ENCODE measurements around the gene ZDHHC14.

The ZDHHC14 gene

DNA sequence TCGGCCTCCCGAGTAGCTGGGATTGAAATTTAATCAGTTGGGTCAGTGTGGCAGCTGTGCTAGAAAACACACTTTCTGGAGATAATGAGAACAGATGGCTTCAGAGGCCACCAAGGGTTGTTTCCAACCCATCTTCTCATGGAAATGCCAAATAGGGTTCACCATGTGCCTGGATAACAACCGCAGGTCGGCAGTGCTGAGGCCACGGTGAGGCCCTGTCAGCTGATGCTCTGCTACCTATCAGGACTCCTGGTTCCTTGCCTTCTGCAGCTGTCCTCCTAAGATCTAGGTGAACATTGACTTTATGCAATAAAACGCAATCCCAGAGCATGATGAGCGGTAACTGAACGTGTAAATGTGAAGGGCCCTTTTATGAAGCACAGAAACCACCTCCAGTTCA, 302.7 kb downstream of the ZDHHC14 start:
- TF ChIP-seq, protein P1, sequence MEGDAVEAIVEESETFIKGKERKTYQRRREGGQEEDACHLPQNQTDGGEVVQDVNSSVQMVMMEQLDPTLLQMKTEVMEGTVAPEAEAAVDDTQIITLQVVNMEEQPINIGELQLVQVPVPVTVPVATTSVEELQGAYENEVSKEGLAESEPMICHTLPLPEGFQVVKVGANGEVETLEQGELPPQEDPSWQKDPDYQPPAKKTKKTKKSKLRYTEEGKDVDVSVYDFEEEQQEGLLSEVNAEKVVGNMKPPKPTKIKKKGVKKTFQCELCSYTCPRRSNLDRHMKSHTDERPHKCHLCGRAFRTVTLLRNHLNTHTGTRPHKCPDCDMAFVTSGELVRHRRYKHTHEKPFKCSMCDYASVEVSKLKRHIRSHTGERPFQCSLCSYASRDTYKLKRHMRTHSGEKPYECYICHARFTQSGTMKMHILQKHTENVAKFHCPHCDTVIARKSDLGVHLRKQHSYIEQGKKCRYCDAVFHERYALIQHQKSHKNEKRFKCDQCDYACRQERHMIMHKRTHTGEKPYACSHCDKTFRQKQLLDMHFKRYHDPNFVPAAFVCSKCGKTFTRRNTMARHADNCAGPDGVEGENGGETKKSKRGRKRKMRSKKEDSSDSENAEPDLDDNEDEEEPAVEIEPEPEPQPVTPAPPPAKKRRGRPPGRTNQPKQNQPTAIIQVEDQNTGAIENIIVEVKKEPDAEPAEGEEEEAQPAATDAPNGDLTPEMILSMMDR (IDR thresholded peaks at IDR 0.05; ENCODE audit: poor library complexity, severe bottlenecking) = no peak
- Histone ChIP-seq H3K36me3 (ENCODE audit: low read depth) (no peaks in the 10 kb centered on the region), H3K4me3 (ENCODE audit: severe bottlenecking) (no peak overlapping the region), H3K9me3 (ENCODE audit: severe bottlenecking) (no peaks in the 10 kb centered on the region), H3K4me1 (ENCODE audit: insufficient read depth, poor library complexity, severe bottlenecking) (peaks cover 4% of the 10 kb centered on the region), H3K27ac (ENCODE audit: poor library complexity, severe bottlenecking) (no peak overlapping the region), H3K27me3 (ENCODE audit: insufficient read depth, poor library complexity, severe bottlenecking) (no peaks in the 10 kb centered on the region)
- ATAC-seq (ENCODE audit: low read depth) = no peak
- no peak for DNase-seq (ENCODE audit: low spot score)

DNA sequence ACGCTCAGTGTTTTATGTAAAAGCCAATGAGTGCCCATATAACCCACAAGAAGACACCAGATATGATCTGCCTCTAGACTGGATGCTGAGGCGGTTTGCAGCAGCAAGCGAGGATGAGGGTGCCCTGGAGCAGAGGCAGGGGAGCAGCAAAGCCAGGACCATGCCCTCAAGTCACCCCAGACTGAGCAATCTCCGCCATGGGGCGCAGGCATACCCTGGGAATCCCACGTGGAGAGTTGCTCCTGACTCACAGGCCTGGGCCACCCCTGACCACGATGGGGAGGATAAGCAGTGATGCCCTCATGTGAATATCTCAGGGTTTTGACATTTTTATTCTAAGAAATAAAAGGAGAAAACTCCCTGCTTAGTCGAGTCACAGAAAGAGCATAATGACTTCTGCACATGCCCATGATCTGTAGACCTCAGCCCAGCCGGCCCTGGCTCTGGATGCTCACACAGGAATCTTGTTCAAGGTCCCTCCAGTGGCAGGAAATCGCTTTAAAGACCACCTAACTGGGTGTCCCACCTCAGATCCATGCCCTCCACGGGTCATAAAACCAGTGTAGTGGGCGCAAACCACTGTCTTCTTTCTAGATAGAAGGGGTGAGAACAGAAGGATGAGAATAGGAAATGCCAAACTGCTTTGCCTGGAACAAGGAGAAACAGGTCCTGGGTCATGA, 303.8 kb downstream of the ZDHHC14 start:
- ATAC-seq (ENCODE audit: low read depth) = no peak
- Histone ChIP-seq H3K4me1 (ENCODE audit: insufficient read depth, poor library complexity, severe bottlenecking) (peaks cover 4% of the 10 kb centered on the region), H3K4me3 (ENCODE audit: severe bottlenecking) (no peak overlapping the region), H3K36me3 (ENCODE audit: low read depth) (no peaks in the 10 kb centered on the region), H3K9me3 (ENCODE audit: severe bottlenecking) (no peaks in the 10 kb centered on the region), H3K27me3 (ENCODE audit: insufficient read depth, poor library complexity, severe bottlenecking) (no peaks in the 10 kb centered on the region), H3K27ac (ENCODE audit: poor library complexity, severe bottlenecking) (no peak overlapping the region)
- DNase-seq (ENCODE audit: low spot score) = no peak
- TF ChIP-seq, protein P1 (IDR thresholded peaks at IDR 0.05; ENCODE audit: poor library complexity, severe bottlenecking) = no peak

DNA sequence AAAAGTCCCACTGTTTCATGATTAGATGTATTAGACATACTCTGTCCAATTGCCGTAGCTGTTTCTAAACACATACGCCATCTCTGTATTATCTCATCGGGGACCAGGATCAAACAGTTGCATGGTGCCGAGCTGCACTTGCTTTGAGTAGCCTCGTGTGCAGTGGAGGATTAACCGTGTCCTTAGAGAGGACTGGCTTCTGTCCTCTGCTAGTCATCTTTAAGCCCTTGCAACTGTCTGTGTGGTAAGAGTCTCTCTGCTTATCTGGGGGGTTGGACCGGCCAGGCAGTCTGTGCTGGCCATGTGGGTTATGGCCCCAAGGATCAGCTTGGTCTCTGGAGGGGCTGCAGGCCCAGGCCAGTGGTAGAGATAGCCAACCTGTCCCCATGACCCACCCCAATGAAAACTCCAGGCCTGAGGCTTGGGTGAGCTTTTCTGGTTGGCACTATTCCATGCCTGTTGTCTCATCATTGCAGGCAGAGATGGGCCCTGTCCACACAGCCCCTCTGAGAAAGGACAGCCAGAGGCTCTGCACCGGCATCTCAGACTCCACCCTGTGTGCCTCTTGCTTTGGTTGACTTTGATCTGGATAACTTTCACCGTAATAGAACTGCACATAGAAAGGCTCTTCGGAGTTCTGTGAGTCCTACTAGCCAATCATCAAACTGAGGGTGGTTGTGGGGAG, 304.7 kb downstream of the ZDHHC14 start:
- DNase-seq (ENCODE audit: low spot score) (no peak), ATAC-seq (ENCODE audit: low read depth) (no peak)
- H3K9me3 ChIP-seq (ENCODE audit: severe bottlenecking) = no peaks in the 10 kb centered on the region
- H3K4me3 ChIP-seq (ENCODE audit: severe bottlenecking) = no peak overlapping the region
- H3K4me1 ChIP-seq (ENCODE audit: insufficient read depth, poor library complexity, severe bottlenecking) = peaks cover 4% of the 10 kb centered on the region
- TF ChIP-seq, protein P1 (IDR thresholded peaks at IDR 0.05; ENCODE audit: poor library complexity, severe bottlenecking) = no peak
- H3K36me3 ChIP-seq (ENCODE audit: low read depth) = no peaks in the 10 kb centered on the region
- H3K27me3 ChIP-seq (ENCODE audit: insufficient read depth, poor library complexity, severe bottlenecking) = no peaks in the 10 kb centered on the region
- H3K27ac ChIP-seq (ENCODE audit: poor library complexity, severe bottlenecking) = no peak overlapping the region

DNA sequence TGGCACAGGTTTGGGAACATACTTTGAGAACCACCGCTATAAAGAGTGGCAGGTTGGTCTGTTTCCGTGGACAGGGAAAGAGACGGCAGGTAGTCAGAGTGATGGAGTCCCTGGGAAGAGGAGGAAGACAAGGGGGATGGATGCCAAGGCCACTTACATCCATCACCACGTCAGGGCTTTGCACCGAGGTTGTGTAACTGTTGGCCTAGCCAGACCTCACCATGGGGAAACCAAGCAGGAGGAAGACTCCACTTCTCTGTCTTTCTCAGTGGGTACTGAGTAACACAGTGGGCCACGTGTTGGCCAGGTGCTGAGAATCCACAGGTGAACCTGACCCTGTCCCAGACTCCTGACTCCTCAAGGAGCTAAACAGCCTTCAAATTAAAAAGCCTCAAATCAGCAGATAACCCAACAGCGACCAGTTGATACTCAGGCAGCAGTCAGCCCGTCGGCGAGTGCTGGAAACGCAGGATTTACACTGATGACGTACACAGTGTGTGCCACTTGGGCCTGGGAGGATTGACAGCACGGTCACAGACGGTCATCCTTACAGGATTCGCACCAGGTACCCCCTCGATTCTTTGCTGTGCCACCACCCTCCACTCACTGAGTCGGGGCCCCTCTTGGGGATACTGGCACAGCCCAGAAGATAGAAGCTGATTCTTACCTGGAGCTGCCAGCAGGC, 307.4 kb downstream of the ZDHHC14 start:
- H3K27ac ChIP-seq (ENCODE audit: poor library complexity, severe bottlenecking) = no peak overlapping the region
- TF ChIP-seq, protein P1 (IDR thresholded peaks at IDR 0.05; ENCODE audit: poor library complexity, severe bottlenecking) = no peak
- no peaks in the 10 kb centered on the region for H3K27me3 ChIP-seq (ENCODE audit: insufficient read depth, poor library complexity, severe bottlenecking)
- H3K4me1 ChIP-seq (ENCODE audit: insufficient read depth, poor library complexity, severe bottlenecking) = no peaks in the 10 kb centered on the region
- no peak overlapping the region for H3K4me3 ChIP-seq (ENCODE audit: severe bottlenecking)
- no peaks in the 10 kb centered on the region for H3K36me3 ChIP-seq (ENCODE audit: low read depth)
- ATAC-seq (ENCODE audit: low read depth) (no peak), DNase-seq (ENCODE audit: low spot score) (no peak)
- no peaks in the 10 kb centered on the region for H3K9me3 ChIP-seq (ENCODE audit: severe bottlenecking)
